GM23338 (cell line): Measurements from ENCODE around the gene NFATC3.

Experiments
- CTCF ChIP-seq, 2 experiments: fragments of 200-600 bp in 1 of 2; sonication (generic) in 1 of 2; conservative IDR thresholded peaks; 2 replicates each; pipeline versions ENCODE4 v1.5.1 to v1.6.1; 2016 to 2017; ENCODE audit warnings: antibody characterized with exemption in 2 of 2, low read depth in 2 of 2, mild to moderate bottlenecking in 2 of 2, moderate library complexity in 1 of 2
- EZH2 ChIP-seq: fragments of 200-600 bp; sonication (generic); IDR thresholded peaks from one replicate; pipeline ENCODE4 v1.8.0; 2017; ENCODE audit warnings: antibody characterized with exemption, mild to moderate bottlenecking, low read depth; ENCODE audit not compliant: unreplicated experiment
- POLR2AphosphoS5 ChIP-seq: IDR thresholded peaks from 2 replicates; pipeline ENCODE4 v1.6.1; 2016; ENCODE audit warnings: antibody characterized with exemption, low read depth
- REST ChIP-seq: IDR thresholded peaks from one replicate; pipeline ENCODE4 v1.6.1; 2018; ENCODE audit warnings: antibody characterized with exemption; ENCODE audit not compliant: unreplicated experiment
- STAT1 ChIP-seq: IDR thresholded peaks from one replicate; pipeline ENCODE4 v1.6.1; 2016; ENCODE audit warnings: antibody characterized with exemption; ENCODE audit not compliant: unreplicated experiment

GRCh38 chr16:68079626-68080344 is 5.4 kb upstream of the NFATC3 start:
- TF ChIP-seq POLR2AphosphoS5 (no peak), REST (no peak), CTCF (conservative IDR thresholded peaks at IDR 0.05; ENCODE audit: low read depth in 2 of 2) (no peak), EZH2 (no peak), STAT1 (no peak)
